Trophoblast cell (in vitro differentiated cells and primary cell): ENCODE measurements around the gene TNNC1.

Source experiments
- DNase-seq, 2 donors: peaks; one replicate each; pipeline ENCODE4 v3.0.0-alpha.2; 2016
- H2AFZ ChIP-seq: 2 replicates; pipeline ENCODE4 v1.6.1; 2013; ENCODE audit warnings: low read length, moderate library complexity, mild to moderate bottlenecking; ENCODE audit not compliant: insufficient read depth, poor library complexity
- H2AK5ac ChIP-seq: 2 replicates; pipeline ENCODE4 v1.6.1; 2013; ENCODE audit warnings: mild to moderate bottlenecking, low read length
- H2BK120ac ChIP-seq: 2 replicates; pipeline ENCODE4 v1.6.1; 2013; ENCODE audit warnings: low read length, mild to moderate bottlenecking, moderate library complexity; ENCODE audit not compliant: insufficient read depth, poor library complexity
- H2BK12ac ChIP-seq: 2 replicates; pipeline ENCODE4 v1.6.1; 2013; ENCODE audit warnings: mild to moderate bottlenecking, low read length, moderate library complexity
- H2BK5ac ChIP-seq: 2 replicates; pipeline ENCODE4 v1.6.1; 2013; ENCODE audit warnings: low read length, low read depth, moderate library complexity, mild to moderate bottlenecking; ENCODE audit not compliant: poor library complexity
- H3K14ac ChIP-seq: 2 replicates; pipeline ENCODE4 v1.6.1; 2013; ENCODE audit warnings: mild to moderate bottlenecking, low read length
- H3K18ac ChIP-seq: 2 replicates; pipeline ENCODE4 v1.6.1; 2013; ENCODE audit warnings: mild to moderate bottlenecking, low read length
- H3K23ac ChIP-seq: 2 replicates; pipeline ENCODE4 v1.6.1; 2013; ENCODE audit warnings: low read length
- H3K27ac ChIP-seq: 2 replicates; pipeline ENCODE4 v1.5.1; 2013; ENCODE audit warnings: low read depth, mild to moderate bottlenecking, inconsistent platforms, low read length, moderate library complexity
- H3K27me3 ChIP-seq: 2 replicates; pipeline ENCODE4 v1.6.1; 2013; ENCODE audit warnings: inconsistent platforms, mild to moderate bottlenecking, low read length, moderate library complexity; ENCODE audit not compliant: insufficient read depth
- H3K36me3 ChIP-seq, 2 experiments: 1 replicate in 1 of 2; 2 replicates in 1 of 2; pipeline ENCODE4 v1.6.1; 2013; ENCODE audit warnings: low read length in 2 of 2, mild to moderate bottlenecking in 2 of 2, moderate library complexity in 1 of 2; ENCODE audit not compliant: insufficient read depth in 2 of 2, control insufficient read depth in 1 of 2
- H3K4ac ChIP-seq: 2 replicates; pipeline ENCODE4 v1.6.1; 2013; ENCODE audit warnings: low read depth, mild to moderate bottlenecking, low read length, moderate library complexity
- H3K4me1 ChIP-seq, 2 experiments: 1 replicate in 1 of 2; 2 replicates in 1 of 2; pipeline ENCODE4 v1.6.1; 2013; ENCODE audit warnings: low read length in 2 of 2, mild to moderate bottlenecking in 2 of 2, moderate library complexity in 1 of 2; ENCODE audit not compliant: insufficient read depth in 2 of 2, control insufficient read depth in 1 of 2
- H3K4me2 ChIP-seq: 2 replicates; pipeline ENCODE4 v1.6.1; 2013; ENCODE audit warnings: inconsistent platforms, mild to moderate bottlenecking, low read length, moderate library complexity
- H3K4me3 ChIP-seq: 2 replicates; pipeline ENCODE4 v1.5.1; 2013; ENCODE audit warnings: mild to moderate bottlenecking, low read depth, low read length, inconsistent platforms
- H3K79me1 ChIP-seq: one replicate; pipeline ENCODE4 v1.6.1; 2013; ENCODE audit warnings: low read length
- H3K79me2 ChIP-seq: 2 replicates; pipeline ENCODE4 v1.6.1; 2013; ENCODE audit warnings: low read length, mild to moderate bottlenecking; ENCODE audit not compliant: control insufficient read depth, insufficient read depth, poor library complexity
- H3K9ac ChIP-seq: 2 replicates; pipeline ENCODE4 v1.6.1; 2013; ENCODE audit warnings: mild to moderate bottlenecking, low read length
- H3K9me3 ChIP-seq: 2 replicates; pipeline ENCODE4 v1.6.1; 2013; ENCODE audit warnings: low read depth, mild to moderate bottlenecking, control low read depth, inconsistent platforms, low read length; ENCODE audit not compliant: insufficient read depth
- H4K12ac ChIP-seq: 2 replicates; pipeline ENCODE4 v1.6.1; 2013; ENCODE audit warnings: low read depth, mild to moderate bottlenecking, low read length, moderate library complexity
- H4K8ac ChIP-seq: 2 replicates; pipeline ENCODE4 v1.6.1; 2013; ENCODE audit warnings: low read depth, mild to moderate bottlenecking, low read length, moderate library complexity
- H4K91ac ChIP-seq: one replicate; pipeline ENCODE4 v1.6.1; 2013; ENCODE audit warnings: low read depth, mild to moderate bottlenecking, low read length, moderate library complexity
- WGBS: extraction: QIAGEN DNeasy Blood & Tissue Kit; methylation state at CpG from one replicate; pipeline ENCODE4 v1.1.7; 2013; ENCODE audit warnings: missing lambda C conversion rate; ENCODE audit not compliant: insufficient read length, insufficient coverage; ENCODE audit errors: extremely low coverage; 5-methylcytosine and 5-hydroxymethylcytosine counted together

The TNNC1 gene

DNA sequence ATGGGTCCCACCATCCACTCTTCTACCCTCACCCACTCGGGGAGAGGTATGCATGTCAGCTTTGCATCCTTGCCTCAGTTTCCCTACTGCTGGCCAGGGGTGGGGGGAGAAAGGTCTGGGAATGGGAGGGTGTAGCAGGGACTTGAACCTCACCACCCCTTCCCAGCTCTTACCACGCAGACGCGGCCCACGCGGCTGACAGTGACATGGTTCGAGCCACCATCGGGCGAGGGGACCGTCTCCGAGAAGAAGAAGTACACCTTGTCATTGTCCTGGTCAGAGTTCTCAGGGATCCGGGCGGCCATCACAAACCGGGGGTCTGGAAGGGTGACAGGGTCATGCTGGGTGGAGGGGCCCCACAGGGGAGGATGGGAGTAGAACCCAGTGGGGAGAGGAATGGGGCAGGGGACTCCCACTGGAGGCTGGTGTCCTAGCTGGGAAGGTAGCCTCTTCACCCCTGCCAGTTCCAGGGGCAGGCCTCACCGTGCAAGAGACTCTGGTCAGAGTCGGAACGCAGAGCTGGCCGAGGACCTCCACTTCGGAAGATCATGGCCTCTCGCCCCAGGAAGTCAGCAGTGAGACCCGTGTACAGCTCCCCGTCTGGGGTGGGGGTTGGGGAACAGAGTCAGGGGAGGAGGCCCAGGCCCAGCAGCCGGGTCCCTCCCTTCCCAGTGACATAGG is 12.6 kb downstream of the TNNC1 start:
- Histone ChIP-seq H3K14ac (no peak overlapping the region), H4K8ac (no peak overlapping the region), H3K27me3 (no peaks in the 10 kb centered on the region), H2AK5ac (no peak overlapping the region), H3K36me3 (no peaks in the 10 kb centered on the region), H3K27ac (no peak overlapping the region), H3K4me2 (no peak overlapping the region), H2BK12ac (no peak overlapping the region), H3K79me2 (no peaks in the 10 kb centered on the region), H3K23ac (no peak overlapping the region), H3K4me3 (no peak overlapping the region), H3K18ac (no peak overlapping the region), H3K79me1 (no peaks in the 10 kb centered on the region), H3K9ac (no peak overlapping the region), H4K12ac (no peak overlapping the region), H2BK5ac (no peak overlapping the region), H2AFZ (no peak overlapping the region), H2BK120ac (no peak overlapping the region), H3K4ac (no peak overlapping the region), H3K9me3 (peaks cover 3% of the 10 kb centered on the region), H3K4me1 (no peaks in the 10 kb centered on the region), H4K91ac (no peak overlapping the region)
- no peak for DNase-seq
- WGBS = no CpG with 5 or more reads among the region's 23 CpGs

GRCh38 chr3:52440671-52441070 is 13.2 kb downstream of the TNNC1 start:
- Histone ChIP-seq H4K91ac (no peak overlapping the region), H2AK5ac (no peak overlapping the region), H3K27me3 (no peaks in the 10 kb centered on the region), H3K14ac (no peak overlapping the region), H3K4me3 (no peak overlapping the region), H2BK120ac (no peak overlapping the region), H3K9me3 (peaks cover 3% of the 10 kb centered on the region), H3K9ac (no peak overlapping the region), H3K4me1 (no peaks in the 10 kb centered on the region), H3K18ac (no peak overlapping the region), H2BK5ac (no peak overlapping the region), H4K12ac (no peak overlapping the region), H3K4me2 (no peak overlapping the region), H3K36me3 (no peaks in the 10 kb centered on the region), H3K23ac (no peak overlapping the region), H3K79me2 (no peaks in the 10 kb centered on the region), H3K79me1 (no peaks in the 10 kb centered on the region), H3K4ac (no peak overlapping the region), H3K27ac (no peak overlapping the region), H2BK12ac (no peak overlapping the region), H2AFZ (no peak overlapping the region), H4K8ac (no peak overlapping the region)
- WGBS = no CpG with 5 or more reads among the region's 14 CpGs
- no peak for DNase-seq

GRCh38 chr3:52440249-52440551 is 13.6 kb downstream of the TNNC1 start:
- Histone ChIP-seq H2AK5ac (no peak overlapping the region), H2BK5ac (no peak overlapping the region), H3K27ac (no peak overlapping the region), H2BK12ac (no peak overlapping the region), H4K91ac (no peak overlapping the region), H4K12ac (no peak overlapping the region), H3K9ac (no peak overlapping the region), H3K23ac (no peak overlapping the region), H3K36me3 (no peaks in the 10 kb centered on the region), H3K4me1 (no peaks in the 10 kb centered on the region), H2AFZ (no peak overlapping the region), H2BK120ac (no peak overlapping the region), H3K79me2 (no peaks in the 10 kb centered on the region), H3K18ac (no peak overlapping the region), H3K14ac (no peak overlapping the region), H3K4me3 (no peak overlapping the region), H4K8ac (no peak overlapping the region), H3K4ac (no peak overlapping the region), H3K79me1 (no peaks in the 10 kb centered on the region), H3K27me3 (no peaks in the 10 kb centered on the region), H3K4me2 (no peak overlapping the region), H3K9me3 (peaks cover 3% of the 10 kb centered on the region)
- no CpG with 5 or more reads among the region's 12 CpGs for WGBS
- no peak for DNase-seq

- Histone ChIP-seq H3K27me3 (no peaks in the 10 kb centered on the region), H3K4me3 (no peak overlapping the region), H4K91ac (no peak overlapping the region), H3K27ac (no peak overlapping the region), H2BK12ac (no peak overlapping the region), H3K36me3 (no peaks in the 10 kb centered on the region), H4K8ac (no peak overlapping the region), H3K4me2 (no peak overlapping the region), H3K4me1 (no peaks in the 10 kb centered on the region), H3K18ac (no peak overlapping the region), H3K4ac (no peak overlapping the region), H2AFZ (no peak overlapping the region), H3K9me3 (peaks cover 3% of the 10 kb centered on the region), H2BK5ac (no peak overlapping the region), H3K79me2 (no peaks in the 10 kb centered on the region), H2BK120ac (no peak overlapping the region), H4K12ac (no peak overlapping the region), H3K9ac (no peak overlapping the region), H2AK5ac (no peak overlapping the region), H3K23ac (no peak overlapping the region), H3K14ac (no peak overlapping the region), H3K79me1 (no peaks in the 10 kb centered on the region)
- no peak for DNase-seq
- WGBS = no CpG with 5 or more reads among the region's 16 CpGs
Observed at GRCh38 chr3:52439426-52440248, 14.2 kb downstream of the TNNC1 start.
